Immature natural killer cell (primary cell): ENCODE data around the gene RIC8A. TPM values are rescaled to one million over a fixed set of nuclear protein-coding genes. Genes with fewer than 3 reads are reported as not detected.
"Not testable (repeated sequence)": the region's sequence is repeated elsewhere in the genome, so short reads cannot be mapped to it uniquely, and the experiment has no call there.

Experiments
- DNase-seq, 3 donors: peaks; one replicate each; pipeline ENCODE4 v3.0.0; 2022; ENCODE audit warnings: mixed read lengths in 1 of 3
- H3K27ac Mint-ChIP-seq, 6 donors: one replicate each; pipeline ENCODE4 v1.8.0; 2020; ENCODE audit warnings: mixed read lengths in 6 of 6, mild to moderate bottlenecking in 5 of 6, inconsistent platforms in 4 of 6, moderate library complexity in 3 of 6
- H3K27me3 Mint-ChIP-seq, 3 donors: one replicate each; pipeline ENCODE4 v1.8.0; 2020 to 2021; ENCODE audit warnings: low read depth in 3 of 3, mild to moderate bottlenecking in 3 of 3, mixed read lengths in 3 of 3, moderate library complexity in 3 of 3, inconsistent platforms in 1 of 3
- H3K36me3 Mint-ChIP-seq, 3 donors: one replicate each; pipeline ENCODE4 v1.8.0; 2020; ENCODE audit warnings: mixed read lengths in 3 of 3, inconsistent platforms in 2 of 3, mild to moderate bottlenecking in 2 of 3
- H3K4me1 Mint-ChIP-seq, 2 donors: one replicate each; pipeline ENCODE4 v1.8.0; 2020; ENCODE audit warnings: inconsistent platforms in 2 of 2, mild to moderate bottlenecking in 2 of 2, mixed read lengths in 2 of 2, moderate library complexity in 1 of 2
- H3K4me3 Mint-ChIP-seq, 5 donors: one replicate each; pipeline ENCODE4 v1.8.0; 2020; ENCODE audit warnings: mild to moderate bottlenecking in 5 of 5, mixed read lengths in 5 of 5, inconsistent platforms in 3 of 5, moderate library complexity in 3 of 5
- H3K9me3 Mint-ChIP-seq, 6 donors: one replicate each; pipeline ENCODE4 v1.8.0; 2020; ENCODE audit warnings: mild to moderate bottlenecking in 6 of 6, mixed read lengths in 6 of 6, inconsistent platforms in 4 of 6, moderate library complexity in 3 of 6
- polyA plus RNA-seq, 3 donors: library from polyadenylated mRNA; unstranded; fragments of 300-500 nt; fragmentation: Illumina TruSeq; gene quantifications; one replicate each; pipeline ENCODE4 v1.2.3, GENCODE V29; 2021

RIC8A gene
- polyA plus RNA-seq, result 100 to 1,000 TPM in 2 of 3 donors, 10 to 100 TPM in 1; 91.0 to 132 (median 106) TPM

- peak within 1 kb of the TSS; percentile 93 to 99 (median 97) for H3K4me3 Mint-ChIP-seq
Observed at GRCh38 chr11:207208-207862, at the start of gene RIC8A, which contains the start of gene BET1L. TSS of gene RIC8A (plus strand) at chr11:207708. CDS start at chr11:208855, 1,147 bp downstream. TSS of gene BET1L (minus strand) at chr11:207399. CDS start at chr11:207321, 78 bp downstream.

DNA sequence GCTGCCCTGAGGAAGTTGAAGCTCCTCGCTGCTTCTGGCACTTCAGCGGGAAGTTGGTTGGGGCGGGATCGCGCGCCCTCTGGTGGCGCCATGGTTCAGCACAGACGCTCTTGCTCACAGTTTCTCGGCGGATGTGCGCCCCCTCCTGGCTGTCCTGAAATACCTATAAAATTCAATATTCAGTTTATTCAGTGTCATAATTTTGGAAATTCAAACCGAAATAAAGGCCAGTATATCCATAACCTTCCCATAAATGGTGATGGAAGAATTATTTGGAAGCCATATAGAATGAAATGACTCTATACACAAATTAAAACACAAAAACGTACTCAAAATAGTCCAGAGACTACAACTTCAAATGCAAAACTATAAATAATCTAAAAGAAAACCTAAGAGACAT, 27.3 kb upstream of the RIC8A start:
- not testable (repeated sequence) for H3K4me3 Mint-ChIP-seq, H3K27me3 Mint-ChIP-seq, H3K4me1 Mint-ChIP-seq, H3K27ac Mint-ChIP-seq, H3K36me3 Mint-ChIP-seq, H3K9me3 Mint-ChIP-seq
- DNase-seq, result peak in 1 of 3 donors; percentile 30

More at GRCh38 chr11:207208-207862, at the start of gene RIC8A, which contains the start of gene BET1L:
- peak within 1 kb of the TSS; percentile 98 to 100 (median 99) for H3K27ac Mint-ChIP-seq
- H3K4me1 Mint-ChIP-seq, result peaks cover 47 to 57% of the 10 kb centered on the region in 2 donors
- peaks cover 17 to 29% (median 21%) of the 10 kb centered on the region in 3 donors for H3K27me3 Mint-ChIP-seq
- peaks cover 3 to 16% (median 3%) of the 10 kb centered on the region in 3 donors for H3K36me3 Mint-ChIP-seq
- peak; percentile 97 to 99 (median 98) for DNase-seq
- no peaks in the 10 kb centered on the region for H3K9me3 Mint-ChIP-seq

GRCh38 chr11:189200-189783, 18.2 kb upstream of the RIC8A start:
- peaks cover 9 to 10% of the 10 kb centered on the region in 2 donors for H3K4me1 Mint-ChIP-seq
- H3K9me3 Mint-ChIP-seq, H3K27ac Mint-ChIP-seq, H3K27me3 Mint-ChIP-seq, DNase-seq, H3K4me3 Mint-ChIP-seq, H3K36me3 Mint-ChIP-seq: not testable (repeated sequence)

DNA sequence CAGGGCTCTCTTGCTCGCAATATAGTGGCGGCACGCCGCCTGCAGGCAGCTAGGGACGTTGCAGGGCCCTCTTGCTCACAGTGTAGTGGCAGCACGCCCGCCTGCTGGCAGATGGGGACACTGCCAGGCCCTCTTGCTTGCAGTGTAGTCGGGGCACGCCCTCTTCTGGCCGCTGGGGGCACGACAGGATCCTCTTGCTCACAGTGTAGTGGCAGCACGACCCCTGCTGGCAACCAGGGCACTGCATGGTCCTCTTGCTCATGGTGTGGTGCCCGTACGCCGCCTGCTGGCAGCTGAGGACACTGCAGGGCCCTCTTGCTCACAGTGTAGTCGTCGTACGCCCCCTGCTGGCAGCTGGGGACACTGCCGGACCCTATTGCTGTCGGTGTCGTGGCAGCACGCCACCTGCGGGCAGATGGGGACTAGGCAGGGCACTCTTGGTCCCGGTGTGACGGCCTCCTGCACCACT, 17.6 kb upstream of the RIC8A start:
- DNase-seq, result peak; percentile 30 to 40 (median 36)
- H3K9me3 Mint-ChIP-seq, H3K27ac Mint-ChIP-seq, H3K36me3 Mint-ChIP-seq, H3K4me3 Mint-ChIP-seq, H3K27me3 Mint-ChIP-seq: not testable (repeated sequence)
- peaks cover 9 to 10% of the 10 kb centered on the region in 2 donors for H3K4me1 Mint-ChIP-seq

DNA sequence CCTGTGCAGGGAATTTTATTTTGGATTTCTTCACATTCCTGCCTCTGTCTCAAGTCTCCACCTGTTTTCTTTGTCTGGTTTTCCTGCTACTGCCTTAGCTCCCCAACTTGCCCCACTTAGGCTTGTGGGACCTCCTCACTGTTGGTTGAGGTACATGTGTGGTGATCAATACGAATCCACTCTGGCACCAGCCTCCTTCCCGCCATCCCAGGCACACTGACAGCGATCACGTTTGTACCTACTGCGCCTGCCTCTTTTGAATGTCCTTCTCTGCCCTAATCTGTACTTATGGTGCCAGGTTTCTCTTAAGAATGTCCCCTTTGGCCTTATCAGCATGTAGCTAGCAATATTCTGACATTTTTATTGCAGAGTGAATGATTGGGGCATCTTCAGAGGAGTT, 17.0 kb upstream of the RIC8A start:
- not testable (repeated sequence) for H3K27me3 Mint-ChIP-seq, H3K36me3 Mint-ChIP-seq, DNase-seq, H3K4me3 Mint-ChIP-seq, H3K9me3 Mint-ChIP-seq
- peaks cover 9 to 10% of the 10 kb centered on the region in 2 donors for H3K4me1 Mint-ChIP-seq
- H3K27ac Mint-ChIP-seq, result peak overlapping the region in 2 of 6 donors; percentile 26 to 30

DNA sequence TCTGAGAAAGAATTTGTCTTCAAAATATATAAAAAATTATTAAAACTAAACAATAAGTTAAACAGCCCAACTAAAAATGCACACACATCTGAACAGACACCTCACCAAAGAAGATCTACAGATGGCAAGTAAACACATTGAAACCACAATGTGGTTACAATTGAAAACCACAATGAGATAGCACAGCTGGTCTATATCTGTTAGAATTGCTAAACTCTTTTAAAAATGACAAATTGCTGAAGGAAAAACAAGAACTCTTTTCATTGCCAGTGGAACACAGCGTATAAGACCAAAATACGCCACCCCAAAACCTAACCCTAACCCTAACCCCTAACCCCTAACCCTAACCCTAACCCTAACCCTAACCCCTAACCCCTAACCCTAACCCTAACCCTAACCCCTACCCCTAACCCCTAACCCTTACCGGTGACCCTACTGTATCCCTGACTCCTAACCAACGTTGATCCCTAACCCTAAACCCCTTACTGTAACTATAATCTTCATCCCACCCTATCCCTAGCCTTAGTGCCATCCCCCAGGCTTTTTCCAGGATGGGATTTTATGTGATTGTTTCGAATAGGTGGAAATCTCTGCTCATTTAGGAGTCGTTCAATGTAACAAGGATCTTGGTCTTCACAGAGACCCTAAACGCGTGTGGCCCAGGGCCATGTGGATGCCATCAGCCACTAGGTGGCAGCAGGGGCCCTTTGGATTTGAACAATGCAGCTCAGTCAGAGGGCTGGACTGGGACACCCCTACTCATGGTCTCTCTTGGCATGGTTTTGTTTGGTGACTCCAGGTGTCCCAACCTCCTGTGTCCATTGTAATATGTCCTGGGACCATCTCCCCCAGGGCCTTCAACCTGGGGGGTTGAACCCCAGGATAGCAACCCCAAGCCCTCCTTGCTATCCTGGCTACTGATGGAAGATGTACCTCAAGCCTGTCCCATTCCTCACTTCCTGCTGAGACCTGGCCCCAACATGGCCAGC, 15.7 kb upstream of the RIC8A start:
- not testable (repeated sequence) for H3K36me3 Mint-ChIP-seq, H3K27me3 Mint-ChIP-seq, H3K9me3 Mint-ChIP-seq
- peaks cover 9 to 10% of the 10 kb centered on the region in 2 donors for H3K4me1 Mint-ChIP-seq
- DNase-seq, result peak; percentile 30 to 61 (median 48)
- peak overlapping the region in 5 of 6 donors; percentile 66 to 98 (median 88) for H3K27ac Mint-ChIP-seq
- peak overlapping the region; percentile 44 to 78 (median 65) for H3K4me3 Mint-ChIP-seq

DNA sequence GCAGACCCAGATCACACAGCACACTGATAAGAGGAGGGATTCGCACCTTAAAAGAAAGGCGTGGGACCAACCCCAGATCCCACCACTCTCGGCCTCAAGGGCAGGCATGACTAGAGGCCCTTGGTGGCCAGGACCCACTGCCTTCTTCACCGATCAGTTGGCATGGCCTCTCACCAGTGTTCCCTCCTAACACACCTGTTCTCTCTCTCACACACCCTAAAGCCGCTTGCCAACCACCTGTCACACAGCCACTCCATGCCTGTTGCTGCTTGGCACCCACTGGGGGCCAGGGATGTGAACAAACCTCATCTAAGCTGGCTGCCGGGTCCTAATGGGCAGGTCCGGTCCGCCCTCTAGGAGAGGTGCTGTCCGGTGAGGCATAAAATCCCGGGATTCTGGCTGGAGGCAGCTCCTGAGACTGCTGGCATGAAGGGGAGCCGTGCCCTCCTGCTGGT, 14.8 kb upstream of the RIC8A start, which contains the start of gene SCGB1C1:
TSS of gene SCGB1C1 (plus strand) at position 405 of the 455 bp plus-strand sequence. CDS start at position 427, 22 bp downstream.
- H3K27me3 Mint-ChIP-seq, DNase-seq: not testable (repeated sequence)
- H3K4me3 Mint-ChIP-seq, result peak within 1 kb of the TSS in 2 of 5 donors; percentile 59 to 65

DNA sequence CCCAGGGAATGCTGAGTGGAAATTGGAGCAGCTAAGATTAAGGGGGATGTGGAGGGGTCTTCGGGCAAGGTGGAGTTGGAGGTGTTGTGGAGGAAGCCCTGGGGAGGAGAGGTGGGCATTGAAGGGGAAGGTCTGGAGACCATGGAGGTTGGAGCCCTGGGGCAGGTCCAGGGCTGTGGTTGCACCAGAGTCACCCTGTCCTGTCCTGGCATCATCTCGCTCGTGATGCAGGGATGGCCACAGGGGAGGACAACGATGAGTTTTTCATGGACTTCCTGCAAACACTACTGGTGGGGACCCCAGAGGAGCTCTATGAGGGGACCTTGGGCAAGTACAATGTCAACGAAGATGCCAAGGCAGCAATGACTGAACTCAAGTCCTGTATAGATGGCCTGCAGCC, 14.0 kb upstream of the RIC8A start:
- not testable (repeated sequence) for DNase-seq, H3K9me3 Mint-ChIP-seq, H3K27ac Mint-ChIP-seq, H3K4me3 Mint-ChIP-seq, H3K27me3 Mint-ChIP-seq, H3K36me3 Mint-ChIP-seq
- H3K4me1 Mint-ChIP-seq, result peaks cover 9 to 10% of the 10 kb centered on the region in 2 donors

More for the DNA sequence above, 14.8 kb upstream of the RIC8A start, which contains the start of gene SCGB1C1:
- Mint-ChIP-seq H3K27ac (peak within 1 kb of the TSS in 3 of 6 donors; percentile 54 to 74 (median 60)), H3K4me1 (peaks cover 9 to 10% of the 10 kb centered on the region in 2 donors)
- H3K36me3 Mint-ChIP-seq, H3K9me3 Mint-ChIP-seq: not testable (repeated sequence)

GRCh38 chr11:196786-197731, 10.4 kb upstream of the RIC8A start:
- no peak for DNase-seq

GRCh38 chr11:197741-198235, 9.7 kb upstream of the RIC8A start:
- no peak for DNase-seq
- H3K4me1 Mint-ChIP-seq, result peaks cover under 1 to 7% of the 10 kb centered on the region in 2 donors
- H3K36me3 Mint-ChIP-seq, result no peaks in the 10 kb centered on the region
- H3K27ac Mint-ChIP-seq, result peak overlapping the region in 1 of 6 donors; percentile 30
- peaks cover 0 to 3% (median 0%) of the 10 kb centered on the region in 3 donors for H3K27me3 Mint-ChIP-seq
- no peaks in the 10 kb centered on the region for H3K9me3 Mint-ChIP-seq
- H3K4me3 Mint-ChIP-seq, result no peak overlapping the region

More at GRCh38 chr11:196786-197731, 10.4 kb upstream of the RIC8A start:
- H3K36me3 Mint-ChIP-seq, result no peaks in the 10 kb centered on the region
- peaks cover 2 to 5% of the 10 kb centered on the region in 2 donors for H3K4me1 Mint-ChIP-seq
- H3K27ac Mint-ChIP-seq, result no peak overlapping the region
- no peaks in the 10 kb centered on the region for H3K9me3 Mint-ChIP-seq
- peaks cover 0 to 2% (median 0%) of the 10 kb centered on the region in 3 donors for H3K27me3 Mint-ChIP-seq
- H3K4me3 Mint-ChIP-seq, result no peak overlapping the region

DNA sequence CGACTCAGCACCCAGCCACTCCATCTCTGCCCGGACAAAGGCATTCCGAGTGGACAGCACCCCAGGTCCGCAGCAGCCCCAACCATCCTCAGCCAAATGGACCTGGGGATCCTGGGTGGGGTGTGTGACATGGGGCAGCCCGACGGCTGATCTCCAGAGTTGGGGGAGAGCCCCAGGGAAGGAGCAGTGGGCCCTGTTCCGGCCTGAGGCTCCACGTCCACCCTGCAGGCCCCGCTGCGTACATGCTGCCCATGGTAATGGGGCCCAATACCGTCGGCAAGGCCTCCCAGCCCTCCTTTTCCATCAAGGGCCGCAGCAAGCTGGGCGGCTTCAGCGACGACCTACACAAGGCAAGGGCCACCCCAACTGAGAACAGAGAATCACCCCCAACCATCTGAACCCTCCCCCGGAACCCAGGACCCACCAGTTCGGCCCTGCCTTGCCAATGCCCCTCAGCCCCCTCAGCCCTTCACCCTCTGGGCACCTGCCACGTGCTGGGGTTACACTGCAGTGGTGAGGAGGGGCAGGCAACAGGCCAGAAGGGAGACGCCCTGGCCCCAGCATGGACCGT, 9.2 kb upstream of the RIC8A start:
- peaks cover 0 to 3% (median 0%) of the 10 kb centered on the region in 3 donors for H3K27me3 Mint-ChIP-seq
- peak overlapping the region in 2 of 6 donors; percentile 30 to 67 for H3K27ac Mint-ChIP-seq
- peaks cover 6 to 12% of the 10 kb centered on the region in 2 donors for H3K4me1 Mint-ChIP-seq
- peaks cover 0 to 2% (median 0%) of the 10 kb centered on the region in 3 donors for H3K36me3 Mint-ChIP-seq
- no peak overlapping the region for H3K4me3 Mint-ChIP-seq
- DNase-seq, result no peak
- H3K9me3 Mint-ChIP-seq, result no peaks in the 10 kb centered on the region
